GM10847 (cell line): ENCODE measurements around the gene SLTM.

Experiments
- POLR2A ChIP-seq: IDR thresholded peaks from 2 replicates; pipeline ENCODE4 v1.6.1; 2011; ENCODE audit not compliant: insufficient read length; ENCODE audit errors: extremely low read depth

SLTM gene

GRCh38 chr15:58934521-58934920 is 1.0 kb upstream of the SLTM start:
- TF ChIP-seq POLR2A: no peak

- TF ChIP-seq POLR2A: no peak
Measured at GRCh38 chr15:58934114-58934447, 602 bp upstream of the SLTM start.

GRCh38 chr15:58932710-58933280 is 684 bp downstream of the SLTM start:
- no peak for TF ChIP-seq POLR2A

GRCh38 chr15:58931987-58932588 is 1.4 kb downstream of the SLTM start:
- TF ChIP-seq POLR2A: no peak

GRCh38 chr15:58929891-58930416 is 3.5 kb downstream of the SLTM start:
- no peak for TF ChIP-seq POLR2A

GRCh38 chr15:58926823-58927222 is 6.7 kb downstream of the SLTM start:
- TF ChIP-seq POLR2A: no peak

GRCh38 chr15:58924327-58924726 is 9.2 kb downstream of the SLTM start:
- no peak for TF ChIP-seq POLR2A

GRCh38 chr15:58923696-58924300 is 9.7 kb downstream of the SLTM start:
- no peak for TF ChIP-seq POLR2A

- no peak for TF ChIP-seq POLR2A
Measured at GRCh38 chr15:58923284-58923683, 10.2 kb downstream of the SLTM start.

GRCh38 chr15:58921267-58921790 is 12.2 kb downstream of the SLTM start:
- TF ChIP-seq POLR2A: no peak

- TF ChIP-seq POLR2A: no peak
Measured at GRCh38 chr15:58919232-58919631, 14.2 kb downstream of the SLTM start.

- TF ChIP-seq POLR2A: no peak
Measured at GRCh38 chr15:58918239-58918638, 15.2 kb downstream of the SLTM start.

GRCh38 chr15:58916962-58917361 is 16.5 kb downstream of the SLTM start:
- TF ChIP-seq POLR2A: no peak

GRCh38 chr15:58910456-58910855 is 23.0 kb downstream of the SLTM start:
- TF ChIP-seq POLR2A: no peak

GRCh38 chr15:58909616-58910015 is 23.9 kb downstream of the SLTM start:
- no peak for TF ChIP-seq POLR2A

GRCh38 chr15:58908550-58909309 is 24.7 kb downstream of the SLTM start:
- no peak for TF ChIP-seq POLR2A
